Stimulated activated CD4-positive, alpha-beta T cell treated with anti-CD3 and anti-CD28 coated beads, Interleukin-4, amount 100 ng/mL, for 24 hours (primary cell): ENCODE measurements around the gene SIK1.

Source experiments
- DNase-seq: peaks from one replicate; pipeline ENCODE4 v3.0.0-alpha.2; 2020

Gene SIK1

GRCh38 chr21:43365611-43366426 is 61.1 kb downstream of the SIK1 start:
- DNase-seq: no peak

DNA sequence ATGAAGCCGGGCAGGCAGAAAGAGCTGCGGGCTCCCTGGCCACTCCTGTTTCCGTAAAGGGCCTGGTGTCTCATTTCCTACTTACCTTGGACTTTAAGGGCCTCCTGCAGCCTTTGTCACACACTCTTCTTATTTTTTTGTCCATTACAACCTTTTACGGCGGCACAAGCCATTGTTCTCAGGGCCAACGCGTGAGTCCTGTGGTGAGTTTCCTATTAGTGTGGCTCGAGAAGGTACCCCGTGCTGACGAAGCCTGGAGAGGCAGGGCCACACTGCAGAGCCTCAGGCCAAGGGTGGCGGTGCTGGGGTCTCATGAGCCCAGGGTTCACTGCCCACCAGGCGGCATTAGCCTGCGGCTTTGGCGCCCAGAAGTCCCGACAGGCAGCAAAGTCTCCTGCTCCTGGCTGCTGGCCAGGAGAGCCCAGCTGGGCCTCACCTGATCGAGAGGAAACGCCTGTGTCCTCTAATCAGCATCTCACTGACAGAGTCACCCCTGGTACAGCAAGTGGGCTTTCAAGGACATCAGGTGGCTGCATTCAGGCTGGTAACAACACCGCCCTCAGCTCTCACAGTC is 62.0 kb downstream of the SIK1 start:
- DNase-seq: no peak
